ENCODE data around the gene NR3C1.

The NR3C1 gene

DNA sequence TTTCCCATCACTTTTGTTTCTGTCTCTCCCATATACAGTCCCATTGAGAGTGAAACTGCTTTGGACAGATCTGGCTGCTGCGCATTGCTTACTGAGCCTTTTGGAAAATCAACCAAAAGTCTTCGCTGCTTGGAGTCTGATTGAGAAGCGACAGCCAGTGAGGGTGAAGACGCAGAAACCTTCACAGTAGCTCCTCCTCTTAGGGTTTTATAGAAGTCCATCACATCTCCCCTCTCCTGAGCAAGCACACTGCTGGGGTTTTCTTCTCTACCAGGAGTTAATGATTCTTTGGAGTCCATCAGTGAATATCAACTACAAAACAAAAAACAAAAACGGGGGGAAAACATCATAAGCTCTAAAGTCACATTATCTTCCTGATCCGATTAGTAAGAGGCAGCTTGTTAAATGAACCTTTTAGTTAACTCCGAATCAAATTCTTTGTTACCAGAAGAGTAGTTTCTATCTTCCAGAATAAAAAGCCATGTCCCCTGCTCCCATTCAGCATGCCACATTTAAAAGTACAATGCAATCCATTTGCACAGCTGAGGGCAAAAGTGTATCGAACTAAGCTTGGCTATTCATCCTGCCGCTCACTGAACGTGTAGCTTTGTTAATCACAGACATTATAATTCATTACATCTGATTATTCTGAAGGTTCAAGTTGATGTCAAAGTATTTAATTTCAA is 2.8 kb downstream of the NR3C1 start:
- peaks cover 51% of the 10 kb centered on the region for H3K36me3 Mint-ChIP-seq (ENCODE audit: insufficient read depth)
- ATAC-seq (replicated peaks) (no peak), DNase-seq (no peak)
- H3K4me1 Mint-ChIP-seq (ENCODE audit: low read depth in 2 of 2), result peaks cover 40 to 60% of the 10 kb centered on the region in 2 donors
- peak overlapping the region; percentile 85 to 93 for H3K4me3 Mint-ChIP-seq
- peak overlapping the region; percentile 42 to 59 for H3K27ac Mint-ChIP-seq
- no peaks in the 10 kb centered on the region for H3K27me3 Mint-ChIP-seq
- H3K9me3 Mint-ChIP-seq, result no peaks in the 10 kb centered on the region

DNA sequence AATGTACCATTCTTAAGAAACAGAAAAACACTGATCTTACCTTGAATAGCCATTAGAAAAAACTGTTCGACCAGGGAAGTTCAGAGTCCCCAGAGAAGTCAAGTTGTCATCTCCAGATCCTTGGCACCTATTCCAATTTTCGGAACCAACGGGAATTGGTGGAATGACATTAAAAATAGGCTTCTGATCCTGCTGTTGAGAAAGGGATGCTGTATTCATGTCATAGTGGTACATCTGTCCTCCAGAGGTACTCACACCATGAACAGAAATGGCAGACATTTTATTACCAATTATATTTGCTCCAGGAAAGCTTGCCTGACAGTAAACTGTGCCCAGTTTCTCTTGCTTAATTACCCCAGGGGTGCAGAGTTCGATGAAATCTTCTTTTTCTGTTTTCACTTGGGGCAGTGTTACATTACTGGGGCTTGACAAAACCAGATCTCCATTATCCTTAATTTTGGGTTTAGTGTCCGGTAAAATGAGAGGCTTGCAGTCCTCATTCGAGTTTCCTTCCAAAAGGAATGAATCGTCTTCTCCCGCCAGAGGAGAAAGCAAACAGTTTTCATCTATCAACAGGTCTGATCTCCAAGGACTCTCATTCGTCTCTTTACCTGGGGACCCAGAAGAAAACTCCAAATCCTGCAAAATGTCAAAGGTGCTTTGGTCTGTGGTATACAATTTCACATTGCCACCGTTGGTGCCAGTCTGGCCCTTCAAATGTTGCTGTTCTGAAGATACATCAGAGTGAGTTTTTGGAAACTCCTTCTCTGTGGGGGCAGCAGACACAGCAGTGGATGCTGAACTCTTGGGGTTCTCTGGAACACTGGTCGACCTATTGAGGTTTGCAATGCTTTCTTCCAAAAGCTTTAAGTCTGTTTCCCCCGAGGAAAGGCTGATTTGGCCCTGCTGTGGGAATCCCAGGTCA is 3.6 kb downstream of the NR3C1 start:
- peaks cover 40 to 57% of the 10 kb centered on the region in 2 donors for H3K4me1 Mint-ChIP-seq (ENCODE audit: low read depth in 2 of 2)

DNA sequence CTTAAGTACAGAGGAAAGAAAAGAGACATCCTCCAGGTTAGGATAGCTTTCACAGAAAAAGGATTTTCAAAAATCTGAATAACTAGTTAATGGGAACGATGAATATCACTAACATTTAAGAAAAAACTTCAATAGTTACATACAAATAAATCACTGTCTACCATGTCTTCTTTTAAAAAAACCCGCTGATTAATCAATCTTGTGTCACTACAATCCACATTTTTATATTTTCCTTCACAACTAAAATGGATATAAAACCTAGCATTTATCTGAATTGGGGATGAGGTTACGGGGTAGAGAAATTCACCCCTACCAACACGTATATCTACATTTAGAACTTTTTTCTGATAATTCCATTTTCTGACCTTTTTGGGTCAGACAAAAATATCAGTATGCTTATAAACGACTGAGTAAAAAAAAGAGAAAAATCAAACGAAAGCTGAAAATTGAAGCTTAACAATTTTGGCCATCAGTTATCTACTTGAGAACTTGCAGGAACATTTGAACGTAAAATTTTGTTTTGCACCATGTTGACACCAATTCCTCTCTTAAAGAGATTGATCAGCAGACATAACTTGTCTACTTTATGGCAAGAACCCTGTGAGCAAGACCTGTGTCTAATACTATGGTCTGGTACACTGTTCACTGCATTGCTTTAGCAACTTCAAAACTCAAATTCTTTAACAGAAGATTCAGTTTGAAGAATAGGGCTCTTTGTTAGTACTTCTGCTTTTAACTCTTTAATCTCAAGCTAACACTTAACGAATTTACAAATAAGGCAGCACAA is 4.8 kb downstream of the NR3C1 start:
- H3K36me3 Mint-ChIP-seq (ENCODE audit: insufficient read depth), result peaks cover 33% of the 10 kb centered on the region
- peak overlapping the region; percentile 85 to 93 for H3K4me3 Mint-ChIP-seq
- peaks cover 43 to 61% of the 10 kb centered on the region in 2 donors for H3K4me1 Mint-ChIP-seq (ENCODE audit: low read depth in 2 of 2)
- peak overlapping the region in 1 of 2 donors; percentile 28 for H3K27ac Mint-ChIP-seq
- H3K9me3 Mint-ChIP-seq, result no peaks in the 10 kb centered on the region
- no peaks in the 10 kb centered on the region for H3K27me3 Mint-ChIP-seq
- no peak for DNase-seq
- ATAC-seq (replicated peaks), result no peak

More for the DNA sequence above, 3.6 kb downstream of the NR3C1 start:
- H3K36me3 Mint-ChIP-seq (ENCODE audit: insufficient read depth), result peaks cover 45% of the 10 kb centered on the region
- no peaks in the 10 kb centered on the region for H3K9me3 Mint-ChIP-seq
- DNase-seq (no peak), ATAC-seq (replicated peaks) (no peak)
- H3K27ac Mint-ChIP-seq, result peak overlapping the region; percentile 42 to 59
- H3K27me3 Mint-ChIP-seq, result no peaks in the 10 kb centered on the region
- peak overlapping the region; percentile 85 to 93 for H3K4me3 Mint-ChIP-seq

DNA sequence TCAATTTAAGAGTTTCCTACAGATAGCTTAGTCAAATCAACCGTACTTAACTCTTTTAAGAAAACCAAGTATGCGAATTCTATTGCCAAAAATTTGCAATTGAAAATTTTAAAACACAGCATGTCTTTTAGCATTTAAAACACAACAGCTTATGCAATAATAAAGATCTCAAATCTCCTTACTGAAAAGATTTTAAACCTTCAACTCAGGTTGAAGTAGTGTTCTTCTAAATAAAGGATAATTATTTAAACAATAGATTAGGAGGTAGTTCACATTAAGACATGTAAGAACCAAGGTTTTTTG is 5.5 kb downstream of the NR3C1 start:
- DNase-seq (no peak), ATAC-seq (replicated peaks) (no peak)
- peaks cover 43 to 61% of the 10 kb centered on the region in 2 donors for H3K4me1 Mint-ChIP-seq (ENCODE audit: low read depth in 2 of 2)
- H3K4me3 Mint-ChIP-seq, result peak overlapping the region; percentile 85 to 93
- no peak overlapping the region for H3K27ac Mint-ChIP-seq
- H3K36me3 Mint-ChIP-seq (ENCODE audit: insufficient read depth), result peaks cover 26% of the 10 kb centered on the region
- H3K27me3 Mint-ChIP-seq, result no peaks in the 10 kb centered on the region
- H3K9me3 Mint-ChIP-seq, result no peaks in the 10 kb centered on the region

DNA sequence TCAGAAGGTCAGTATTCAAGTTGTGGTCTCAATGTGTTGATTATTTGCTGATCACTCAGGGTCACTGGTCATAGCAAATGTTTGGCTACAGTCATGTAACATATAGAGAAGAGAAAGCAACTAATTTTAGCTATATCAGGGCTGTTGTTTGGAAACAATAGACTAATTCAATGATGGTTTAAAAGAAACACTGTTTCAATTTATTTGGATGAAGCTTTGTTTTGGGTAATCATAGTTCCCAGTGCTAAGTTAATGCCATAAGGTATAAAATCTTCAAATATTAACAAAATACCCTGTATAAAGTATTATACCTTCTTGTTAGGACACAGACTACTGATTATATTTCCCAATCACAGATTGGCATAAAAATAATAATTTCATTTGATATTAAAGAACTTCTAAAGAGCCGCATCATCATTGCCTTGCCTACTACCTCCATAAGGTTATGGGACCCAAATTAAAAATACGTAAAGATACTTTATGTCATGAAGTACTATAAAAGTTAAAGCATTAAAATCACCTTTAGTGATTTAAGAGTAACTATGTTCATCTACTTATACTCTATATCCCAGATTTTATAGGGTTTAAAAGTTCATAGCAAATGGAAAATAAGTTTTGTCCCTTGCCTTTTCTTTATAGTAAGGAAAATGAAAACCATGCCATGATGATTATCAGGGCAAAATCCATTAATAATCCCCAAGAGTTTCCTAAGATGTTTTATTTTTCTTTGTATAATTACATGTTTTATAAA is 6.0 kb downstream of the NR3C1 start:
- H3K4me3 Mint-ChIP-seq, result peak overlapping the region; percentile 85 to 93
- H3K27me3 Mint-ChIP-seq, result no peaks in the 10 kb centered on the region
- ATAC-seq (replicated peaks) (no peak), DNase-seq (no peak)
- H3K9me3 Mint-ChIP-seq, result no peaks in the 10 kb centered on the region
- peaks cover 23% of the 10 kb centered on the region for H3K36me3 Mint-ChIP-seq (ENCODE audit: insufficient read depth)
- H3K4me1 Mint-ChIP-seq (ENCODE audit: low read depth in 2 of 2), result peaks cover 44 to 65% of the 10 kb centered on the region in 2 donors
- no peak overlapping the region for H3K27ac Mint-ChIP-seq

DNA sequence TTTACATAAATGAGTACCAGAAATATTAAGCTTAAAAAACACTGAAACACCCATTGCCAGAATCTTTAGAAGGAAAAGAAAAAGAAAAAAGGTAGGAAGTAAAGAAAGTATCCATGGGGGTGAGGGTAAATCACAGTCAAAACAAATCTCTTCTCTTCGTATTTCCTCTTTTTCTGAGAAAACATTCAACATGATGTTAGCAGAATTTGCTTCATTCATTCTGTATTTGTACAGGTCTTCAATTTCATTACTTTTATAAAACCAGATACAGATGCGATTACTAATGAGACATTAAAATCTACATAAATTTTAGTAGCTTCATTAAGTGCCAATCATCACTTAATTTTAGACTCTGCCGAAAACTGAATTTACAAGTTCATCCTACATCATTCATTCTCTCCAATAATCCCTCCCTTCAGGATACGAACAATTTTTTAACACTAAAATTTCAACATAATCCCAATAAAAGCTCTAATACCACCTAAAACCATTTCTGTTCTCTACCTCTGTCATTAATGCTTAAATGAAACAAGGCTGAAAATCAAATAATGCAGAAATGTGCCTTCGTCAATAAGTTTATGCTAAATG is 7.0 kb downstream of the NR3C1 start:
- Mint-ChIP-seq H3K4me3 (peak overlapping the region; percentile 48 to 85), H3K9me3 (no peaks in the 10 kb centered on the region), H3K36me3 (ENCODE audit: insufficient read depth) (peaks cover 21% of the 10 kb centered on the region), H3K27me3 (no peaks in the 10 kb centered on the region), H3K4me1 (ENCODE audit: low read depth in 2 of 2) (peaks cover 39 to 64% of the 10 kb centered on the region in 2 donors), H3K27ac (peak overlapping the region in 1 of 2 donors; percentile 77)
- DNase-seq (no peak), ATAC-seq (replicated peaks) (no peak)

DNA sequence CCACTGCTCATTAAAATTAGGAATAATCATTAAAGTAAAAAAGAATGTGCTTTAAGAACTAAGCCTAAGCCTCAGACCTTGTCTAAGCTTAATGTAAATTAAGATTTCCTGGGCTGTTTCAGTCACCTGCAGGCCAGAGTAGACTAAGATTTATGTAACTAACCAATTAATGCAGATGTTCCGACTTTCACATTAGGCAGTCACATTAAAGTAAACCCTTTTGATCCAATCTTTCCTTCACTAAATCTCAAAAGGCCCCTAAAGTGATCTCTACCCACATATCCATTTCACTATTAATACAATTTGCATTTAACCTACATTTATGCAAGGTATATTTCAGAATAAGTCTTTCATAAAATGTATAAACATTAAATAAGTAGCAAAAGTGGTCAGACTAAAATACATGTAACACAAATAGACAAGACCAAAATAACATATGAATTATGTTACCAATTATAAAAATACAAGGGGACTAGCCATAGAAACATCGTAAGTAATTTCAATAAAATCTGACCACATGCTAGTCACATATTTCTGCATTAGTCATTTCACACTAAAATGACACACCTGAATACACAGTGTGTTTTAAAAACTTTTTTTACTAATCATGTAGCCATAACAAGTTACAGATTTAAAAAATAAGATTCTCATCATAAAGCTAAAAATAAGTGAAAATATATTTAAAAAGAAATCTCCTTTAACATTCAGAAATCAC is 7.7 kb downstream of the NR3C1 start:
- peak; percentile 39 for ATAC-seq (replicated peaks)
- Mint-ChIP-seq H3K27ac (peak overlapping the region in 1 of 2 donors; percentile 77), H3K36me3 (ENCODE audit: insufficient read depth) (peaks cover 18% of the 10 kb centered on the region), H3K9me3 (no peaks in the 10 kb centered on the region), H3K4me1 (ENCODE audit: low read depth in 2 of 2) (peaks cover 33 to 58% of the 10 kb centered on the region in 2 donors), H3K4me3 (peak overlapping the region; percentile 48 to 85), H3K27me3 (no peaks in the 10 kb centered on the region)
- no peak for DNase-seq

DNA sequence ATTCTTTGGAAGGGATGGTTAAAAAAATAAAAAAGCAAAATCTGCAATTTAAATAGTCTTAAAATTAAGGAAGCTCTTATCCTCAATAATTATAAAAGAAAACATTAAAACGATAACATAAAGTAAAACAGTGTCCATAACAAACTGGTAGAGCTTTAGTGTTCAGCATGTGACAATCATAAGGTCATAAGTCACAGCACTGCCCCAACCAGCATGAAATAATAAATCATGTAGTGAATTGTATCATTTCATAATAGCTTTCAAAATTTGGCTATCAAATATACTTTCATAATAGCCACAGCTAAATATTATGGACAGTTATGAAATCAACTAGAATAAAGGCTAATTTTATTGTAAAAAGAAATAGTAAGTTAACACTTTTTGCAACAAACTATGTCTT is 10.0 kb downstream of the NR3C1 start:
- Mint-ChIP-seq H3K4me1 (ENCODE audit: low read depth in 2 of 2) (peaks cover 23 to 52% of the 10 kb centered on the region in 2 donors), H3K4me3 (peak overlapping the region in 1 of 2 donors; percentile 38), H3K27me3 (no peaks in the 10 kb centered on the region), H3K9me3 (no peaks in the 10 kb centered on the region), H3K36me3 (ENCODE audit: insufficient read depth) (peaks cover 4% of the 10 kb centered on the region), H3K27ac (no peak overlapping the region)
- DNase-seq (no peak), ATAC-seq (replicated peaks) (no peak)

DNA sequence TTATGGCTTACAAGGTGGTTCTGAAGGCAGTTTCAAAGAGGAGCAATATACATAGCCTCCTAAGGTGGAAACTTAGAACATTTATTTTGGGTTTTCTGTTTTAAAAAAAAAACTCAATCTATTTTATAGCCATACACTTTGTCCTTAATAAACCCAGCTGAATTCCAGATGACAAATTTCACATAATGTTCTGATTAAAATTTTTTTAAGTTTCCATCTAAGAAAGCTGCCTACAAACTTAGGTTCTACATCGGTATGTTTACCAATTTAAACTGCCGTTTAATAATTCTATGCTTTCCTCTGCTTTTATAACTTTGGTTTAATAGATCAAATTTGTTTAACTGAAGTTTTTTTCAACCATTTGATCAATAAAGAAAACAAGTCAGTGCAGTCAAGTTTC is 12.5 kb downstream of the NR3C1 start:
- no peaks in the 10 kb centered on the region for H3K27me3 Mint-ChIP-seq
- no peak overlapping the region for H3K27ac Mint-ChIP-seq
- no peak for DNase-seq
- H3K4me1 Mint-ChIP-seq (ENCODE audit: low read depth in 2 of 2), result peaks cover 32 to 58% of the 10 kb centered on the region in 2 donors
- peaks cover 4% of the 10 kb centered on the region for H3K36me3 Mint-ChIP-seq (ENCODE audit: insufficient read depth)
- no peak for ATAC-seq (replicated peaks)
- H3K4me3 Mint-ChIP-seq, result no peak overlapping the region
- no peaks in the 10 kb centered on the region for H3K9me3 Mint-ChIP-seq

DNA sequence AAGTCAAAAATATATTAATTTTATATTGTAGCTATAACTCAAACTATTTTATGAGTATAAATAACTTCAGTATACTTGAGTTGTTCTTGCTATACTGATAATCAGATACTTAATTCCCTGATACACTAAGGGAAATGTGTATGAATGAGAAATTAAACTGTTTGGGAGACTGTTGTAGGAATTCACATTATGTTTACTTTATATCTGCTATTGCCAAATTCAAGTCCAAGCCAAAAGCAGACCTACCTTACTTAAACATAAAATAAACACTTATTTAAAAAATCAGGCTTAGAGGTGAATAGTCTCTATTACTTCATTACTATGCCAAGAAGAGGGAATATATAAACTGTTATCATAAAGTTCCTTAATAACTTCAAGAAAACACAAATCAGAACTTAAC is 13.2 kb downstream of the NR3C1 start:
- Mint-ChIP-seq H3K4me1 (ENCODE audit: low read depth in 2 of 2) (peaks cover 33 to 60% of the 10 kb centered on the region in 2 donors), H3K27ac (no peak overlapping the region)

DNA sequence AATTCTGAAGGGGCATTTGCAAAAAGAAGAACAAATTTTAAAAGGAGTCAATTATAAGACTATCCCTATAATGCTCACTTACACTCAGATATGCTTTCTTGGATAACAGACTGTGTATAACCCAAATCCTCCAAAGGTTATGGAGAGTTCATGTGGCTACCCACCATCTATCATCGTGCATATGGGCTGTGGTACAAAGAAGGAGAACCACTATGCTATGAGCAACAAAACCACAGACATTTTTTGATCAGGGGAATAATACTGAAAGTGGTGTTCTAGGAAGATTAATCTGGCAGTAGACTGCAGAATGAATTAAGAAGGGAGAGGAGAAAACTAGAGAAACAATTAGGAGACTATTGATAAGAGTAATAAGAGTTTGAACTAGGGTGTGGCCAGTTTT is 16.8 kb downstream of the NR3C1 start:
- peak; percentile 56 for ATAC-seq (replicated peaks)
- H3K27ac Mint-ChIP-seq, result peak overlapping the region in 1 of 2 donors; percentile 14
- H3K4me1 Mint-ChIP-seq (ENCODE audit: low read depth in 2 of 2), result peaks cover 44 to 75% of the 10 kb centered on the region in 2 donors
- peaks cover 0 to 6% of the 10 kb centered on the region in 2 donors for H3K9me3 Mint-ChIP-seq
- no peak for DNase-seq
- H3K4me3 Mint-ChIP-seq, result peak overlapping the region in 1 of 2 donors; percentile 16
- H3K27me3 Mint-ChIP-seq, result no peaks in the 10 kb centered on the region
- H3K36me3 Mint-ChIP-seq (ENCODE audit: insufficient read depth), result peaks cover 16% of the 10 kb centered on the region

More for the DNA sequence above, 13.2 kb downstream of the NR3C1 start:
- Mint-ChIP-seq H3K4me3 (peak overlapping the region in 1 of 2 donors; percentile 21), H3K9me3 (peaks cover 0 to 5% of the 10 kb centered on the region in 2 donors), H3K27me3 (no peaks in the 10 kb centered on the region), H3K36me3 (ENCODE audit: insufficient read depth) (peaks cover 10% of the 10 kb centered on the region)
- ATAC-seq (replicated peaks), result no peak
- no peak for DNase-seq

All from effector memory CD8-positive, alpha-beta T cell (primary cell).